Measurements from ENCODE around the gene CLK3. TPM values are rescaled to one million over a fixed set of nuclear protein-coding genes. Genes with fewer than 3 reads are reported as not detected.

Gene CLK3
- total and polyA plus RNA-seq, 10 of the 15 experiments (the other 5 are each of a cell fraction or from before 2014, with no cell fraction given), result 3.3 to 169 (median 66.2) TPM

DNA sequence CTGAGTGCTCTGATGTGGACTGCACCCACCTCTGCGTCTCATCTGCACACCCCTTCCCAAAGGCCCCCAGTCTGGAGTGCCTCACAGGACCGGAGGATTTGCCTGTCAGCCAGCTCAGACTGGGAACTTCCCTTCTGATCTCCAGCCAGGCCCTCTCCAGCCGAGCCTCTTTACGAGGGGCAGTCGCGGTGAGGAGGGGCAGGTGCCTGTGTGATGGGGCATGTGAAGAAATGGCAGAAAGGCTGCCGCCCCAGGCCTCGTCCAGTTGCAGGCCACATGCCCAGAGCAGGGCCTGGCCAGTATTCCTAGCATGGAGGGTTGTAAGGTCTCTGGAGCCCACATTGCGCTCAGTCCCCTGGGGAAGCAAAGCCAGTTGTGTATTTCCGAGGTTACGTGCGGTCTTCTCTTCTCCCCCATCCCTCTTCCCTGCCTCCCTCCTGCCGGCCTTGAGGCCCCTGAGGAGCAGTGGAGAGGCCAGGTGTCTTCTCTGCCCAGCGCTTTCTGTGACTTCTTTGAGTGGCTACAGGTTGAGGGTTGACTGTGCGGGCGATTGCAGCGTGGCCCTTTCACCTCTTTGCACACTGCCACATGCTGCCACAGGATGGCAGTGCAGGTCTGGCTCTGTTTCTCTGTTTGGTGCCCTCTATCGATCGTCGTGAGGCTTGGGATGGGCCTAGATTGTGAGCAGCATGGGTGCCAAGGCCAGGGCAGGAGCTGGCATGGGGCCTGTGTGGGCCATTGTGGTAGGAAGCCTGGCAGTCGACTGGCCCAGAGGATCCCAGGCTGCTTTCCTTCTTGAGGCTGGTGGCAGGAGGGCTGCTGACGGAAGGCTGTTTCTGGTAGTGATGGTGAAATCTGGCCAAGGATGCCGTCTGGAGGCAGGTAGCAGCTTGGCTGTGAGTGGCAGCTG lies 5.3 kb downstream of the CLK3 start (continued):
- TF ChIP-seq, protein P1, sequence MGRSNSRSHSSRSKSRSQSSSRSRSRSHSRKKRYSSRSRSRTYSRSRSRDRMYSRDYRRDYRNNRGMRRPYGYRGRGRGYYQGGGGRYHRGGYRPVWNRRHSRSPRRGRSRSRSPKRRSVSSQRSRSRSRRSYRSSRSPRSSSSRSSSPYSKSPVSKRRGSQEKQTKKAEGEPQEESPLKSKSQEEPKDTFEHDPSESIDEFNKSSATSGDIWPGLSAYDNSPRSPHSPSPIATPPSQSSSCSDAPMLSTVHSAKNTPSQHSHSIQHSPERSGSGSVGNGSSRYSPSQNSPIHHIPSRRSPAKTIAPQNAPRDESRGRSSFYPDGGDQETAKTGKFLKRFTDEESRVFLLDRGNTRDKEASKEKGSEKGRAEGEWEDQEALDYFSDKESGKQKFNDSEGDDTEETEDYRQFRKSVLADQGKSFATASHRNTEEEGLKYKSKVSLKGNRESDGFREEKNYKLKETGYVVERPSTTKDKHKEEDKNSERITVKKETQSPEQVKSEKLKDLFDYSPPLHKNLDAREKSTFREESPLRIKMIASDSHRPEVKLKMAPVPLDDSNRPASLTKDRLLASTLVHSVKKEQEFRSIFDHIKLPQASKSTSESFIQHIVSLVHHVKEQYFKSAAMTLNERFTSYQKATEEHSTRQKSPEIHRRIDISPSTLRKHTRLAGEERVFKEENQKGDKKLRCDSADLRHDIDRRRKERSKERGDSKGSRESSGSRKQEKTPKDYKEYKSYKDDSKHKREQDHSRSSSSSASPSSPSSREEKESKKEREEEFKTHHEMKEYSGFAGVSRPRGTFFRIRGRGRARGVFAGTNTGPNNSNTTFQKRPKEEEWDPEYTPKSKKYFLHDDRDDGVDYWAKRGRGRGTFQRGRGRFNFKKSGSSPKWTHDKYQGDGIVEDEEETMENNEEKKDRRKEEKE (IDR thresholded peaks at IDR 0.05), result peak; percentile 2; the same call in 1 of the 2 replicates
- TF ChIP-seq SREBF1 (IDR thresholded peaks at IDR 0.05; ENCODE audit: low read length) (no peak), TCF12 (IDR thresholded peaks at IDR 0.05; ENCODE audit: low read depth, low read length) (no peak), ZNF207 (IDR thresholded peaks at IDR 0.05; ENCODE audit: borderline replicate concordance) (no peak), POLR2A (IDR thresholded peaks at IDR 0.05; ENCODE audit: low read depth, low read length) (peak; percentile 52)
- TF ChIP-seq, protein P2, sequence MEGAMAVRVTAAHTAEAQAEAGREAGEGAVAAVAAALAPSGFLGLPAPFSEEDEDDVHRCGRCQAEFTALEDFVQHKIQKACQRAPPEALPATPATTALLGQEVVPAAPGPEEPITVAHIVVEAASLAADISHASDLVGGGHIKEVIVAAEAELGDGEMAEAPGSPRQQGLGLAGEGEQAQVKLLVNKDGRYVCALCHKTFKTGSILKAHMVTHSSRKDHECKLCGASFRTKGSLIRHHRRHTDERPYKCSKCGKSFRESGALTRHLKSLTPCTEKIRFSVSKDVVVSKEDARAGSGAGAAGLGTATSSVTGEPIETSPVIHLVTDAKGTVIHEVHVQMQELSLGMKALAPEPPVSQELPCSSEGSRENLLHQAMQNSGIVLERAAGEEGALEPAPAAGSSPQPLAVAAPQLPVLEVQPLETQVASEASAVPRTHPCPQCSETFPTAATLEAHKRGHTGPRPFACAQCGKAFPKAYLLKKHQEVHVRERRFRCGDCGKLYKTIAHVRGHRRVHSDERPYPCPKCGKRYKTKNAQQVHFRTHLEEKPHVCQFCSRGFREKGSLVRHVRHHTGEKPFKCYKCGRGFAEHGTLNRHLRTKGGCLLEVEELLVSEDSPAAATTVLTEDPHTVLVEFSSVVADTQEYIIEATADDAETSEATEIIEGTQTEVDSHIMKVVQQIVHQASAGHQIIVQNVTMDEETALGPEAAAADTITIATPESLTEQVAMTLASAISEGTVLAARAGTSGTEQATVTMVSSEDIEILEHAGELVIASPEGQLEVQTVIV (IDR thresholded peaks at IDR 0.05; ENCODE audit: borderline replicate concordance, partially characterized antibody), result no peak
